ENCODE results near the gene SIRPG.

Gene SIRPG

GRCh38 chr20:1588533-1589460 lies 68.8 kb downstream of the SIRPG start:
- no peak for DNase-seq

GRCh38 chr20:1587781-1588532 lies 69.6 kb downstream of the SIRPG start:
- DNase-seq = no peak

- DNase-seq = no peak
Observed at GRCh38 chr20:1579488-1579887, 78.1 kb downstream of the SIRPG start.
